Duodenal mucosa (tissue), 2 donors: Measurements from ENCODE around the gene CYP2A7.
"Not testable (repeated sequence)": the region's sequence is repeated elsewhere in the genome, so short reads cannot be mapped to it uniquely, and the experiment has no call there.

Experiments used
- H3K27ac ChIP-seq: one replicate; pipeline ENCODE4 v1.7.0; 2013; ENCODE audit warnings: low read depth, low read length
- H3K27me3 ChIP-seq, 2 donors: one replicate each; pipeline ENCODE4 v1.7.0; 2013; ENCODE audit warnings: low read length in 2 of 2, control low read depth in 1 of 2; ENCODE audit not compliant: insufficient read depth in 2 of 2, control insufficient read depth in 1 of 2
- H3K36me3 ChIP-seq, 2 donors: one replicate each; pipeline ENCODE4 v1.7.0; 2013; ENCODE audit warnings: low read length in 2 of 2, control low read depth in 1 of 2; ENCODE audit not compliant: insufficient read depth in 2 of 2, control insufficient read depth in 1 of 2
- H3K4me1 ChIP-seq, 2 donors: one replicate each; pipeline ENCODE4 v1.7.0; 2013; ENCODE audit warnings: low read length in 2 of 2, control low read depth in 1 of 2; ENCODE audit not compliant: insufficient read depth in 2 of 2, control insufficient read depth in 1 of 2
- H3K4me3 ChIP-seq, 2 donors: one replicate each; pipeline ENCODE4 v1.7.0; 2013; ENCODE audit warnings: low read length in 2 of 2, low read depth in 1 of 2
- H3K9ac ChIP-seq, 2 donors: one replicate each; pipeline ENCODE4 v1.7.0; 2013; ENCODE audit warnings: low read length in 2 of 2, low read depth in 1 of 2
- H3K9me3 ChIP-seq, 2 donors: one replicate each; pipeline ENCODE4 v1.7.0; 2013; ENCODE audit warnings: low read length in 2 of 2, control low read depth in 1 of 2; ENCODE audit not compliant: control insufficient read depth in 1 of 2

Gene CYP2A7, protein sequence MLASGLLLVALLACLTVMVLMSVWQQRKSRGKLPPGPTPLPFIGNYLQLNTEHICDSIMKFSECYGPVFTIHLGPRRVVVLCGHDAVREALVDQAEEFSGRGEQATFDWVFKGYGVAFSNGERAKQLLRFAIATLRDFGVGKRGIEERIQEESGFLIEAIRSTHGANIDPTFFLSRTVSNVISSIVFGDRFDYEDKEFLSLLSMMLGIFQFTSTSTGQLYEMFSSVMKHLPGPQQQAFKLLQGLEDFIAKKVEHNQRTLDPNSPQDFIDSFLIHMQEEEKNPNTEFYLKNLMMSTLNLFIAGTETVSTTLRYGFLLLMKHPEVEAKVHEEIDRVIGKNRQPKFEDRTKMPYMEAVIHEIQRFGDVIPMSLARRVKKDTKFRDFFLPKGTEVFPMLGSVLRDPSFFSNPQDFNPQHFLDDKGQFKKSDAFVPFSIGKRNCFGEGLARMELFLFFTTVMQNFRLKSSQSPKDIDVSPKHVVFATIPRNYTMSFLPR

DNA sequence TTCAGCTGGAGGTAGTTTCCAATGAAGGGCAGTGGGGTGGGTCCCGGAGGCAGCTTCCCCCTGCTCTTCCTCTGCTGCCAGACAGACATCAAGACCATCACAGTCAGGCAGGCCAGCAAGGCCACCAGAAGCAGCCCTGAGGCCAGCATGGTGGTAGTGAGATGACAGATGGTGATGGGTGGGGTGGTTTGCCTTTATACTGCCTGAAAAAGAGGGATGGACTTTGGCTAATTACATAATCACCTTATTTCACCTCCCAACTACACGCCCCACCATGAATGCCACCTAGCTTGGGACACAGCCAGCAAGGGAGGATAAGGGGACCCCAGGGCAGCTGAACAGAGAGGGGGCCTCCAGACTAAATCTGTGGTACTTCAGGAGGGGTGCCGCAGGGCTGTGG is at the start of gene CYP2A7:
CYP2A7 (minus strand) TSS at position 170 of the 400 bp plus-strand sequence; CDS start at position 149, 21 bp downstream.
- not testable (repeated sequence) for H3K9ac ChIP-seq, H3K9me3 ChIP-seq, H3K4me1 ChIP-seq, H3K36me3 ChIP-seq, H3K4me3 ChIP-seq, H3K27ac ChIP-seq, H3K27me3 ChIP-seq

DNA sequence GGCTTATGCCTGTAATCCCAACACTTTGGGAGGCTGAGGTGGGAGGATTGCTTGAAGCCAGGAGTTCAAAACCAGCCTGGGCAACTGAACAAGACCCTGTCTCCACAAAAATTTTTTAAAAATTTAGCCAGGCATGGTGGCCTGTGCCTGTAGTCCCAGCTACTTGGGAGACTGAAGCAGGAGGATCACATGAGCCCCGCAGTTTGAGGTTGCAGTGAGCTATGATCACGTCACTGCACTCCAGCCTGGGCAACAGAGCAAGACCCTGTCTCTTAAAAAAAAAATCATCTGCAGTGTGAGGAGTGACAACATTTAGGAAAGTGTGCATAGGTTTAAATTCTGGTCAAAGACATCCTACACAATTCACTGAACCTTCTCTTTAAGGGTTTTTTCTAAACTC is 48.8 kb upstream of the CYP2A7 start:
- H3K27me3 ChIP-seq, H3K9me3 ChIP-seq, H3K4me3 ChIP-seq, H3K27ac ChIP-seq, H3K36me3 ChIP-seq, H3K9ac ChIP-seq, H3K4me1 ChIP-seq: not testable (repeated sequence)

DNA sequence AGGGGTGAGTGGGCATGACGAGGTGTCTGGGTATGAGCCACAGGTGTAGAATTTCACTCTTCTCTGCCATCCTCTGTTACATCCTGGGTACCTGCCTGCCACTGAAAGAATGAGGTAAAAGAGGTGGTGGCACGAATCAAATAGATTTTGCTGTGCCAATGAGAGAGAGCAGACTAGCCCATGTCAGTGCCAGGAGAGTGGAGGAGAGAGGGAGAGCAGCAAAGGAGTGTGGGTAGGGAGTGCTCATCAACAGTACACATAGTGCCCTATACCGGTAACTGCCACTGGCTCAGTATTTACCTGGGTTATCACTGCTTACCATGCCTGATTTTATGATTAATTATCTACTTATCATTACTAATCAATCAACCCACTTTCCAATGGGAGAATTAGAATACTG is 47.9 kb upstream of the CYP2A7 start:
- H3K27ac ChIP-seq, H3K4me3 ChIP-seq, H3K9me3 ChIP-seq, H3K4me1 ChIP-seq, H3K9ac ChIP-seq, H3K27me3 ChIP-seq, H3K36me3 ChIP-seq: not testable (repeated sequence)

DNA sequence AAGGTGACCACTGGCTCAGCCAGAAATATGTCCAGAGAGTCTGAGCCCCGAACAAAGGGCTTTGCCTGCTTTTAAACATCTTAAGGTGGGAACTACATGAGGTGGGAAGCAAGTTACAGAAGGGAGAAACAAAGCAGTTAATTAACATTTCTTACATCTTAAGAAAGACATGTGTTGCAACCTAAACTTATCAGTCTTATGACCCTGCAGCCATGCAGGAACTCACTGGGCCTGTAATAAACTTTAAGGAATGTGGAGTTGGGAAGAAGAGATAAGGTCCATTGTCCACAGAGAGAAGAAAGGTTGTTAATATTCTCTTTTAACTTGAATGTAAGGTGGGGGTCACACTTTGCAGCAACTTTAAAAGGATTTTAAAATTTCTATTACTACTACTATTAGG is 46.8 kb upstream of the CYP2A7 start:
- Histone ChIP-seq H3K4me1 (peaks cover 6 to 7% of the 10 kb centered on the region in 2 donors), H3K4me3 (no peak overlapping the region), H3K27ac (no peak overlapping the region), H3K9me3 (no peaks in the 10 kb centered on the region), H3K36me3 (no peaks in the 10 kb centered on the region), H3K27me3 (no peaks in the 10 kb centered on the region), H3K9ac (no peak overlapping the region)

DNA sequence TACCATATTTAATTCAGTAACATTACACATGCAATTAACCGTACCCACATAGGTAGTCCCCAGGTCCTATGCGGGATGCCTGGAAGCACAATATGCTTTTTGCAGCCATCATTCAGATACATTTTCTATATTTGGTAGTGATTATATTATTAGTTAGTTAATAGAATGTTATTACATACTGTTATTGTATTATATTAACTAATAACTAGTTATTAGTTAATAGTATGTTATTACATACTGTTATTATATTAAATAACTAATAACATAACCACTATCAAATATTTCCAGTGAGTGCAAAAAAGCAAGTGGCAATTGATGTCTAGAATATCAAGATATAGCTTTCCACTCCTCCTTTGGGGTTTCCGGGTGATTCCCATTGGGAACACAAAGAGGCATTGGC is 45.5 kb upstream of the CYP2A7 start:
- Histone ChIP-seq H3K4me3 (no peak overlapping the region), H3K36me3 (no peaks in the 10 kb centered on the region), H3K27me3 (no peaks in the 10 kb centered on the region), H3K9me3 (no peaks in the 10 kb centered on the region), H3K27ac (no peak overlapping the region), H3K9ac (no peak overlapping the region), H3K4me1 (peaks cover 6 to 7% of the 10 kb centered on the region in 2 donors)

DNA sequence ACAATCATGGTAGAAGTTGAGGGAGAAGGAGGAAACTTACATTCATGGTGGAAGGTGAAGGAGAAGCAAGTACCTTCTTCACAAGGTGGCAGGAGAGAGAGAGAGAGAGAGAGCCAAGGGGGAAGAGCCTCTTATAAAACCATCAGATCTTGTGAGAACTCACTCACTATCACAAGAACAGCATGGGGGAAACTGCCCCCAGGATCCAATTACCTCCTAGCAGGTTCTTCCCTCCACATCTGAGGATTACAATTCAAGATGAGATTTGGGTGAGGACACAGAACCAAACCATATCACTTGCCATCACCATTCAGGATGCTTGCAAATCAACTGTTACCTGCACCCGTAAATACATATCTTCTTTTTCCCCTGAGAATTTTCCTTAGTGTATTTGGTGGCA is 44.2 kb upstream of the CYP2A7 start:
- not testable (repeated sequence) for H3K9me3 ChIP-seq, H3K27ac ChIP-seq, H3K9ac ChIP-seq, H3K27me3 ChIP-seq, H3K36me3 ChIP-seq, H3K4me3 ChIP-seq
- peaks cover 16 to 19% of the 10 kb centered on the region in 2 donors for H3K4me1 ChIP-seq

DNA sequence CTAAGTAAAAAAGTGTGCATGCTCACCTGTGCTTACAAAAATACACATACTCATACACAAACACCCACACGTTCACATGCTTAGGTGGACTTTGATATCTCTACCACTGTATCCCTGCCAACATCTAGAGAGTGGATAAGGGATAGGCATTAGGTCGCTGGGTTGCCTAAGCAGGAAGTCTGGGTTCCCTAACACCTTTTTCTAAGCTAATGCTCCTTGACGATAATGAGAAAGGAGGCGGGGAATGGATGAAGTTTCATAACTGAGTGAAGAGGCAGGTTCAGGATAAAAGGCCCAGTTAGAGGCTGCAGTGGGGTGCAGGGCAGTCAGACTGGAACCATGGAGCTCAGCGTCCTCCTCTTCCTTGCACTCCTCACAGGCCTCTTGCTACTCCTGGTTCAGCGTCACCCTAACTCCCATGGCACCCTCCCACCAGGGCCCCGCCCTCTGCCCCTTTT is 41.9 kb upstream of the CYP2A7 start:
- peaks cover 16 to 25% of the 10 kb centered on the region in 2 donors for H3K4me1 ChIP-seq
- peaks cover 7 to 9% of the 10 kb centered on the region in 2 donors for H3K9me3 ChIP-seq
- H3K36me3 ChIP-seq = no peaks in the 10 kb centered on the region
- H3K27me3 ChIP-seq = no peaks in the 10 kb centered on the region
- no peak overlapping the region for H3K9ac ChIP-seq
- peak overlapping the region; percentile 13 for H3K27ac ChIP-seq
- H3K4me3 ChIP-seq = peak overlapping the region; percentile 33 to 42

DNA sequence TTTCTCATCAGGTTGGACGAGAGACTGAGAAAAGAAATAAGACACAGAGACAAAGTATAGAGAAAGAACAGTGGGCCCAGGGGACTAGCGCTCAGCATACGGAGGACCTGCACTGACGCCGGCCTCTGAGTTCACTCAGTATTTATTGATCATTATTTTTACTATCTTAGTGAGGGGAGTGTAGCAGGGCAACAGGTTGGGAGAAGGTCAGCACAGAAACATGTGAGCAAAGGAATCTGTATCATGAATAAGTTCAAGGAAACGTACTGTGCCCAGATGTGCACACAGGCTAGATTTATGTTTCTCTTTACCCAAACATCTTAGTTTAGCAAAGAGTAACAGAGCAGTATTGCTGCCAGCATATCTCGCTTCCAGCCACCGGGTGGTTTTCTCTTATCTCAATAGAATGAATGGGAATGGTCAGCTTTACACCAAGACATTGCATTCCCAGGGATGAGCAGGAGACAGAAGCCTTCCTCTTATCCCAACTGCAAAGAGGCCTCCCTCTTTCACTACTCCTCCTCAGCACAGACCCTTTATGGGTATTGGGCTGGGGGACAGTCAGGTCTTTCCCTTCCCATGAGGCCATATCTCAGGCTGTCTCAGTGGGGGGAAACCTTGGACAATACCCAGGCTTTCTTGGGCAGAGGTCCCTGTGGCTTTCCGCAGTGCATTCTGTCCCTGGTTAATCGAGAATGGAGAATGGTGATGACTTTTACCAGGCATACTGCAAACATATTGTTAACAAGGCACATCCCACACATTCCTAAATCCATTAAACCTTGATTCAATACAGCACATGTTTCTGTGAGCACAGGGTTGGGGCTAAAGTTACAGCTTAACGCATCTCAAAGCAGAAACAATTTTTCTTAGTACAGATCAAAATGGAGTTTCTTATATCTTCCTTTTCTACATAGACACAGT is 40.5 kb upstream of the CYP2A7 start:
- not testable (repeated sequence) for H3K4me3 ChIP-seq, H3K9ac ChIP-seq, H3K27me3 ChIP-seq, H3K36me3 ChIP-seq, H3K27ac ChIP-seq, H3K9me3 ChIP-seq
- peaks cover 12 to 21% of the 10 kb centered on the region in 2 donors for H3K4me1 ChIP-seq

DNA sequence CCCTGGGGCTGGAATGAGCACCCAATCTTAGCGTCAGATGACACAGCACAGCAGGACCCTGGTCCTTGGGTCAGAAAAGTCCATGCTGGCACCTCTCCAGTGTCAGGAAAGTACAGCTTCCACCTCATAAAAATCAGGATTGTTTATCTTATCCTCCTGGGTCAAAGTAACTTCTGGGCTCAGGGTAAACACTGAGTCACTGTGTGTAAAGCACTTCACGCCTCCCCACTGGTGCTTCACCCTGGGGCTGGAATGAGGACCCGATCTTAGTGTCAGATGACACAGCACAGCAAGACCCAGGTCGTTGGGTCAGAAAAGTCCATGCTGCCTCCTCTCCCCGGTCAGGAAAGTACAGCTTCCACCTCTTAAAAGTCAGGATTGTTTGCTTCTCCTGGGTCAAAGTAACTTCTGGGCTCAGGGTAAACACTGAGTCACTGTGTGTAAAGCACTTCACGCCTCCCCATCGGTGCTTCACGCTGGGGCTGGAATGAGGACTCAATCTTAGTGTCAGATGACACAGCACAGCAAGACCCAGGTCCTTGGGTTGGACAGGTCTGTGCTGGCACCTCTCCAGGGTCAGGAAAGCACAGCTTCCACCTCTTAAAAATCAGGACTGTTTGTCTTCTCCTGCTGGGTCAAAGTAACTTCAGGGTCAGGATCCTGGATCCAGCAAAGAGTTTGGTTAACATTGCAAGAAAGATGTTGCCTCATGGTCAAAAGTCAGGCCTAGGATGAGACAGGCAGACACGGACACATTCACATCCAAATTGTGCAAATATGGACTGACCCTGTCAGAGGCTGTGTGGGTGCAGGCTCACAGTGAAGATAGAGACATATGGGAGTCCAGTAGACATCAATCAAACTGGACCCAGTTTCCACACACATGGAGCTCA is 39.2 kb upstream of the CYP2A7 start:
- Histone ChIP-seq H3K9ac (no peak overlapping the region), H3K27me3 (no peaks in the 10 kb centered on the region), H3K9me3 (peaks cover 7 to 9% of the 10 kb centered on the region in 2 donors), H3K36me3 (no peaks in the 10 kb centered on the region), H3K4me1 (peaks cover 12 to 21% of the 10 kb centered on the region in 2 donors), H3K4me3 (peak overlapping the region in 1 of 2 donors; percentile 21), H3K27ac (no peak overlapping the region)
